HG03460 (cell line): ENCODE results near the gene MALRD1.
"Not testable (repeated sequence)": the region's sequence is repeated elsewhere in the genome, so short reads cannot be mapped to it uniquely, and the experiment has no call there.

Experiments used
- ATAC-seq: cut with Tn5 transposase; IDR thresholded peaks from one replicate; pipeline ENCODE4 v1.9.1; 2021; ENCODE audit not compliant: unreplicated experiment

Gene MALRD1

DNA sequence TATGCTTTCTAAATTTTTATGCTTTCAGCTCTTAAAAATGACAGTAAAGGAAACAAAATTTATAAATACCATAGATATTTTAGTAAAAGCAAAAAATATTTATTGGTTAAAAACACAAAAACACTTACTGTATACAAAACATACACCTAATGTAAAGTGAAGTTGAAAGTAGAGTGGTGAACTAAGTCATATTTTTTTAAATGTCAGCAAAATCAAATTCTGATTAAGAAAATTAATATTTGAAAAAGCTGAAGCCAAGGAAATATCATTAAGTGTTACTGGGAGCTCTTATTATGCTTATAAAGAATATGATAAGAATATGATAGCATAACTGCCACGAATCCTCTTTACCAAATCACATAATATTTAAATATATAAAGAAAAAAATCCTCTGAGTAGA, 702.4 kb downstream of the MALRD1 start:
- ATAC-seq, result no peak

DNA sequence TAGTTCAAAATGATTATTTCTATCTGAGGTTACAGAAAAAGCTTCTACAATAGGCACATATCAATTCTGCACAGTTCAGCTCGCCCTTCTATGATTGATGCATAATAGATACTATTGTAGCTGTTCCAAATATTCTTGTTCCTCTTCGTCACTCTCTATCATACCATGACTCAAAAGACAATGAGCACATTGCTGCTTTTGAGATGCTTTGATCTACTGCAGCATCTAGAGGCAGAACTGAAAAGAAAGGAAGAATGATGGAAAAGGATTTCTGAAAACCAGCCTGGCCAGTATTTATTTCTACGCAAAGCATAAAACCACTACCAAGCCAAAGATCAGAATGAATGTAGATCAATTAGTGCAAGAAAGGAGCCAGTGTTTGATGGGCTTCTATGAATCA, 708.3 kb downstream of the MALRD1 start:
- ATAC-seq, result no peak

DNA sequence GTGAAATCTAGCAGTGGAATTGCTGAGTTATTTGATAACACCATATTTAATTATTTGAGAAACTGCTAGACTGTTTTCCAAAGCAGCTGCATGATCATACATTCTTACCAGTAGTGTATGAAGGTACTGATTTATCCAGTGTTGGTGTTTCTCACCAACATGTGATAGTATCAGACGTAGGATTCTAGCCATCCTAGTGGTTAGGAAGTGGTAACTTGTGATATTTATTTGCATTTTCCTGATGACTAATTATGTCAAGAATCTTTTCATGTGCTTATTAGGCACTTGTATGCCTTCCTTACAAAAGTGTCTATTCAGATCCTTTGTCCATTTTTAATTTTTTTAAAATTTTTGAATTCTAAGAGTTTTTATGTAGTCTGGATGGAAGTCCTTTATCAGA, 713.4 kb downstream of the MALRD1 start:
- no peak for ATAC-seq

DNA sequence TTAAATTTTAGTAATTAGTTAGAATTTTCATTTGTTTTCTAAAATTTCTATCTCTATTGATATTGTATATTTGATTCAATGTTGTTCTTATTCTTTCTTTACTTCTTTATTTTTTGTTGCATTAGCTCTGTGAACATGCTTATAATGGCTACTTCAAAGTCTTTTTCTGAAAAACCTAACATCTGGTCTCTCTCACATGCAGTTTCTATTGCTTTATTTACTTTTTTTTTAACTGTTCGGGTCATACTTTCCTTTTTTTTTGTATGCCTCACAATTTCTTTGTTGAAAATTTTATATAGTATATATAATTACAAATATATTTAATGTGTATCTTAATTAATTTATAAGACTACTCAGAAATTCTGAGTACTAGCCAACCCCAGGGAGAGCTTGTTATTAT, 715.5 kb downstream of the MALRD1 start:
- no peak for ATAC-seq

DNA sequence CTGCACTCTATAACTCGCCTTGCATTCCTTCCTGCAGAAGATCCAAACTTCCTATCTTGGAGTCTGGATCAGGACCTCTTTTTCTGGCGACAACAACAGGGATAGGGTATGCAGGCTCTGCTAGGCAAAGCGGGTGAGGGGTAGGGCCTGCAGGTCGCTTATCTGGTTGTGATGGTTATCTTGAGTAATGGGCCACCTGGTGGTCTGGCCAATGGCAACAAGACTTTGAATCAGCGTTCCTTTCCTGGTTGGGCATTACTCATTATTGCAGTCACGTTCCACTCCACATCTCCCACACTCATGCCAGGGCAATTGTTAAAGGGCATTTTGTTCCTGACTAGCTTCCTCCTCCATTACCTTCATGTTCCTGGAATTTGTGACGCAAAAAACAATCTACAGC, 719.3 kb downstream of the MALRD1 start:
- no peak for ATAC-seq

DNA sequence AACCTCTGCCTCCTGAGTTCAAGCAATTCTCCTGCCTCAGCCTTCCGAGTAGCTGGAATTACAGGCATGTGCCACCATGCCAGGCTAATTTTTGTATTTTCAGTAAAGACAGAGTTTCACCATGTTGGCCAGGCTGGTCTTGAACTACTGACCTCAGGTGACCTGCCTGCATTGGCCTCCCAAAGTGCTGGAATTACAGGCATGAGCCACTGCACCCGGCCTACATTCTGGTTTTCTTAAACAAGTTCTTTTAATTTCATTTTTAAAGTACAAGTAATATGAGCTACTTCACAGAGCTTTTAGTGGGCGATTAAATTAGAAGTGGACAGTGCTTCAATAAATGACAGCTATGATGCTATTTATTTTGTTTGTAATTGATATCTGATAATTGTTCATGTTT, 721.2 kb downstream of the MALRD1 start:
- ATAC-seq, result not testable (repeated sequence)

- no peak for ATAC-seq
These were observed 724.4 kb downstream of the MALRD1 start for GRCh38 chr10:19772972-19773371.

GRCh38 chr10:19775296-19775695, 726.7 kb downstream of the MALRD1 start:
- no peak for ATAC-seq

DNA sequence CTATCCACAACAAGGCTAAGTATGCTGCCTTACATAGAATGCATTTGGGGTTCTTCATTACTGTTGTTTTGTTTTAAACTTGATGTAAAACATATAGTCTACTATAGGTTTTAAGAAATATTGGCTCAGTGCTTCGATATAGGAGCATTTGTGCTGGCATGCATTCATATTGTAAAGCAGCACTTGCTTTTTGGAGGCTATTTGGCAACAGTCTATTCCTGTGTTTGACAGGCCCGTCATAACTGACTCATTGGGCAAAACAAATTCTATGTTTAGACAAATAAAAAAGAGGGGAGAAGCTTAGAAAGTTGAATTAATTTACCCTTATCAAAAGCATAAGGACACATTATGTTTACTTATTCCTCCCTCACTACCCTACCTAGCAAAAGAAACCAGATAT, 729.2 kb downstream of the MALRD1 start:
- ATAC-seq, result no peak

DNA sequence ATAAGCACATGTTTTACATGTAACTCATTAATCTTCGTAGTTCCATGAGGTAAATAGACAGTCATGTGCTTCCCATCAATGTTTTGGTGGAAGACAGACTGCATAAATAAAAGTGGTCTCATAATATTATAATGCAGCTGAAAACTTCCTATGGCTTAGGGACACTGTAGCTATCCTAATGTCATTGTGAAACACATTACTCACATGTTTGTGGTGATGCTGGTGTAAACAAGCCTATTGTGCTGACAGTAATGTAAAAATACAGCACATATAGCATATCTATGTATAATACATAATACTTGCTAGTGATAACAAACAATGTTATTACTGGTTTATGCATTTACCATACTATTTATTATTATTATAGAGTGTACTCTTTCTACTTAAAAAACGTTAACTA, 730.4 kb downstream of the MALRD1 start:
- ATAC-seq, result no peak

GRCh38 chr10:19782430-19783089, 734.0 kb downstream of the MALRD1 start:
- no peak for ATAC-seq

DNA sequence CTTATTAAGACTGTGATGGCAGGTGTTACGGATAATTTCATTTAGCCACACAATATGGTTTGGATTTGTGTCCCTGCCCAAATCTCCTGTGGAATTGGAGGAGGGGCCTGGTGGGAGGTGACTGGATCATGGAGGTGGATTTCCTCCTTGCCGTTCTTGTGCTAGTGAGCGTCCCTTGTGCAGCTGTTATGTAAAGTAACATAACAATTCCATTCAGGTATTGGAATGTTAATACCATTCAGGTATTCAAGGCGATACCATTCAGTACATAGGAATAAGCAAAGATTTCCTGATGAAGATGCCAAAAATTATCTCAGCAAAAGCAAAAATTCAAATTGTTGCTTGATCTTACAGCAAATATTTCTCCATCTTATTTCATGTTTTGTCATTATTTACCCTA, 735.1 kb downstream of the MALRD1 start:
- no peak for ATAC-seq
